Ecto neural progenitor cell (in vitro differentiated cells): ENCODE data around the gene ADH1B.
"Not testable (repeated sequence)": the region's sequence is repeated elsewhere in the genome, so short reads cannot be mapped to it uniquely, and the experiment has no call there.

Experiments used
- DNase-seq: peaks from one replicate; pipeline ENCODE4 v3.0.0-alpha.2; 2018; ENCODE audit warnings: low spot score

Gene ADH1B

DNA sequence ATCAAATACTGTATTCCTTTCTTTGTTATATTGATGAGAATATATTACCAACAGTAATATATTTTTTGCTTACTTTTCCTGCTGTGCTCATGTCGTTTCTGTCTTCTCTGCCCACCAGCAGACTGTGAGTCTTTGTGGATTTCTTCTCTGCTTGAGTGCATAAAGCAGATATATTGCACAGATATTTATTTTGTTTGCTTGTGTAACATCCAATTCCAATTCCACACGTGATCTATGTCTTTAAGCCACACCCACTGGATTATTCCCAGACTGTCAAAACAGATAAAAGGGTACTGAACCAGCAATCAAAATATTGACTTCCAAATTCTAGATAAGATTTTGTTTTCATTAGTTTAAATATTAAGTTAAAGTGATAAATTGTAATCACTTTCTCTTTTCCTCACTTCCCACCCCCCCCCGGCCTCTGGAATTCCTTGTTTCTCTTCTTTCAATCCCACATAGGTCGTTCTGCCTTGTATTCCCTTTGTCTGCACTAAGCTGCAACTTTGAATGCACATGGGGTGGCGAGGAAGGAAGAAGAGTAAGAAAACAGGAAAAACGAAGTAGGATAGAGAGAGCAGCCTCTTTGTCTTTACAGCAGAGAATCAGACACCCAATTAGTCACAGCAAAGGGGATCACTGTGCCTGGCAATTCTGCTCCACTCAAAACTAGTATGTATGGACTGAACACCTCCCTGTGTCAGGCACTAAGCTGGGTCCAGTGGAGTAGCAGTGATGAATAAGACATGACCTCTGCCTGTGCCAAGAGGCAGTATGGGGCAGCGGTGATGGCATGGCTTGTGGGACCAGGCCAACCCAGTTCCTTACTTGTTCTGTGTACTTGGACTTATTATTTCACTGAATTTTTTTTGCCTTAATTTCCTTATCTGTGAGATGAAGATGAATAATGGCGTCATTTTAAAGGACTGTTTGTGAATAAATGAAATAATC lies at the start of gene ADH1B:
ADH1B (minus strand) TSS at position 161 of the 951 bp plus-strand sequence; CDS start at position 91, 70 bp downstream.
- DNase-seq = no peak

DNA sequence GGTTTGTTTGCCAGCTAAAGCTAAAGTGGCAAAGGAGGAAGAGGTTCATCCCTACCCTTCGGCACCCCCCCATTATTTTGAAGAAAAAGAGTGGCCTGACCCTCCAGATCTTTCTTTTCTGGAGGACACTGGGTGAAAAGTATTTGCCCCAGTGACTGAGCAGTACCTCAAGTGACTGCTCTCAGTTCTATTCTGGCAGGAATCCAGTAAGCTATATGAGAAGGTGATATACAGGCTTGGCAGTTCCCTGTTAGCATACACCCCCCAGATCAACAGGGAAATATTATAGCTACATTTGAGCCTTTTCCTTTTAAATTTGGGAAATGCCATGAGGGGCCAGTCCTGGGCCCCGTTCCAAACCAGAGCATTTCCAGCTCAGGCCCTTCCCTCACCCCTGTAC lies 46.6 kb upstream of the ADH1B start:
- not testable (repeated sequence) for DNase-seq

DNA sequence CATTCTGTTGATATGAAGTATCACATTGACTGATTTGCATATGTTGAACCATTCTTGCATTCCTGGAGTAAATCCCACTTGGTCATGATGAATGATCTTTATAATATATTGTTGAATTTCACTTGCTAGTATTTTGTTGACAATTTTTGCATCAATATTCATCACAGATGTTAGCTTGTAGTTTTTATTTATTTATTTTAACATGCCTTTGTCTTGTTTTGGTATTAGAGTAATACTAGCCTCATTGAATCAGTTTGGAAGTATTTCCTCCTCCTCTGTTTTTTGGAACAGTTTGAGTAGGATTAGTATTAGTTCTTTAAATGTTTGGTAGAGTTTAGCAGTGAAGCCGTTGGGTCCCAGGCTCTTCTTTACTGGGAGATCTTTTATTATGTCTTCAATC lies 45.3 kb upstream of the ADH1B start:
- no peak for DNase-seq

DNA sequence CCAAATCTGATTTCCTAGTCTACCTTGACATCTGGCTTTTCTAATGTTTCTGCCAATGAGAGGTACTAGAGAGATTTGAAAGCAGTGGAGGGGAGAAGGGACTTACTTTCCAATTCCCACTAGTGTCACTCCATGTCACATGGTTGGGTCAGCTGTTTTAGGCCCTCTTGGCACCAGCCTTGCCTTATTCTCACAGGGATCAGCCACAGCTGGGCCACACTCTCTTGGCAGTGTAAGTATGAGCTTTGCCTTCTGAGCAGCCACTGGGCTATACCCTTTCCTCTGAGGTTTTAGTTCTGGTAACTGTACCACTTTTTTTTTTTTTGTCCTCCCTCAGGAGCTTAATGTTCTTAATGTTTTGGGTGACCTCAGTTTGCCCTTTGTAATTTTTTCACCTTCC lies 41.6 kb upstream of the ADH1B start:
- no peak for DNase-seq

DNA sequence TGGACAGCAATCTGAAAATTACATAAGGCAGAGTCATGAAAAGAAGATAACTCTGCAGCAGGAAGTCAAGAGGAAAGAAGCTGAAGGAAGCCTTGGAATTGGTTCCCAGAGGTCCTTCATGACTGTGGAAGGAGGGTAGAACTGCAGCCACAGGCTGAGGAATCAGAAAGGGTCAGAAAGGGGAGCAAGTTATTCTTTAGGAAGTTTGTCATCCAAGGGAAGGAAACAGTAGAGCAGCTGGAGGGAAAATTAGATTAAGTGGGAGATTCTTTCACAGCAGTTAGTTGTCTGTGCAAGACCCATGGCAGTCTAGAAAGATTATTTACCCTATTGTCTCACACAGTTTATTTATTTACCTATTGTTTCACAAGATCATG lies 40.7 kb upstream of the ADH1B start:
- no peak for DNase-seq

DNA sequence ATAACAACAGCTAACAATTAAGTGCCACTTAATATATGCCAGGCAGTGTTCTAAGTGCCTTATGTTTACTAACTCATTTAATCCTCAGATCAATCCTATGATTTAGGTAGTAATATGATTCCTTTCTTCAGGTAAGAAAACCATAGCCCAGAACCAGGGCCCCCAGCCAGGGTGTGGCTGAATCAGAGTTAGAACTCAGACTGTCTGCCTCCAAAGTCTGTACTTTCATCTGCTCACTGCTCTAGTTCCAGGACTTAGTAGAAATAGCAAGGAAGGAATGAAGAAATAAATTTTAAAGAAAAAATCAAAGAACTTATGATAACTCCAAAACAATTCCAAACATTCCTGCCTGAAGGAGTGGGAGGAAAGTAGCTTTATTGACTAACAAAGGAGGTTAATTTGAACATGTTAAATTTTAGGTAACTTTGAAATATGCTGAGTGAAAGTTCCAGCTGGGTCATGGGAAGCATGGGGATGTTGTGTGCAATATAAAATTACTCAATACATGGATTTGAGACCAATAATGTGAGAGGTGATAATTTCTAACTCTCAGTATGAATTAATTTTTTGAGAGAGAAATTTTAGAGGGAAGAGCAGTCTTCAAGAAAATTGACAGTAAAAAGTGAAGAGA lies 40.2 kb upstream of the ADH1B start:
- no peak for DNase-seq

DNA sequence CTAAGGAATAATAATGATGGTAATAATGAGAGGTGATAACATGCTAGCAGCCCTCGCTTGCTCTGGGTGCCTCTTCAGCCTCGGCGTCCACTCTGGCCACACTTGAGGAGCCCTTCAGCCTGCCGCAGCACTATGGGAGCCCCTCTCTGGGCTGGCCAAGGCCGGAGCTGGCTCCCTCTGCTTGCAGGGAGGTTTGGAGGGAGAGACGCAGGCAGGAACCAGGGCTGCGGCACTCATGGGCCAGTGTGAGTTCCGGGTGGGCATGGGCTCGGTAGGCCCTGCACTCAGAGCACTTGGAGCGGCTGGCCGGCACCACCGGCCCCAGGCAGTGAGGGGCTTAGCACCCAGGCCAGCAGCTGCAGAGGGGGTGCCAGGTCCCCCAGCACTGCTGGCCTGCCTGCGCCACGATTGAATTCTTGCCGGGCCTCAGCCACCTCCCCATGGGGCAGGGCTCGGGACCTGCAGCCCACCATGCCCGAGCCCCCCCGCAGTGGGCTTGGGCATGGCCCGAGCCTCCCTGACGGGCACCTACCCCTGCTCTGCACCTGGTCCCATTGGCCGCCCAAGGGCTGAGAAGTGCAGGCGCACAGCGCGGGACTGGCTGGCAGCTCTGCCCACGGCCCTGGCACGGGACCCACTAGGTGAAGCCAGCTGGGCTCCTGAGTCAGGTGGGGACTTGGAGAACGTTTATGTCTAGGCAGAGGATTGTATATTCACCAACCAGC lies 38.4 kb upstream of the ADH1B start:
- DNase-seq = no peak

DNA sequence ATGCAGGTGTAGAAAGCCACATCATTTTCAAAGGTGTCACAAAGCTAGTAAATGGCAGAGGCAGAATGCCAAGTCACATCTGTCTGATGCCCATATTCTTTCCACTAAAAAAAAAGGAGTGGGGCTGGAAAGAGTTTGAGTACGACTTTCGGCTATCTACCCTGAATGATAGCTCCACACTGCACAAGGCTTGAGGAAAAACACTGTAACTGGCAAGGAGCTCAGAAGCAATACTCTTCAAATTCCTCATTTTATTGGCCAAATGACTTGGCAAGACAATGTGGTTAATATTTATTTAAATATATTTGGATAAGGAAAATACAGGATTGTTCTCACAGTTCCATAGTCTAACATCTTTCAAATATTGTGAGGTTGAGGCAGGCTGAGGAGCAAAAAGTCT lies 36.7 kb upstream of the ADH1B start:
- no peak for DNase-seq

DNA sequence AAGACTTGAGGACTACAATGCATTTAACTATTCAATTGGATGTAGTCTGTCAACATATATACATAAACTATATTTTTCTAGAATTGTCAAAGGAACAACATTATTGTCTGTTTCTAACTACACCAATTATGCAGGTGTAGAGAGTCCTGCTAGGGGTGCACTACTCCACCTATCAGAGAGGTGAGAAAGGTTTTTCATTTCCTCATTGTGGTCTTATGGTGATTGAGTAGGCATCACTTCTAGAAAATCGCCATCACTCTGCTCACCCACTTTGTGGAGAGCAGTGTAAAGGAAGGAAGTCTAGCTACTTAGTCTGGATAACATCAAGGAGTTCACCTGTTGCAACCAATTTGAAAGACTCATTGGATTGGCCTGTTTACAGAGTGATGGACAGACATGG lies 35.8 kb upstream of the ADH1B start:
- DNase-seq = no peak

DNA sequence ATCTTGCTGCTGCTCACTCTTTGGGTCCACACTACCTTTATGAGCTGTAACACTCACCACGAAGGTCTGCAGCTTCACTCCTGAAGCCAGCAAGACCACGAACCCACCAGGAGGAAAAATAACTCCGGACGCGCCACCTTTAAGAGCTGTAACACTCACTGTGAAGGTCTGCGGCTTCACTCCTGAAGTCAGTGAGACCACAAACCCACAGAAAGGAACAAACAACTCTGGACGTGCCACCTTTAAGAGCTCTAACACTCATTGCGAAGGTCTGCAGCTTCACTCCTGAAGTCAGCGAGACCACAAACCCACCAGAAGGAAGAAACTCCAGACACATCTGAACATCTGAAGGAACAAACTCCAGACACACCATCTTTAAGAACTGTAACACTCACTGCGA lies 34.9 kb upstream of the ADH1B start:
- DNase-seq = not testable (repeated sequence)

DNA sequence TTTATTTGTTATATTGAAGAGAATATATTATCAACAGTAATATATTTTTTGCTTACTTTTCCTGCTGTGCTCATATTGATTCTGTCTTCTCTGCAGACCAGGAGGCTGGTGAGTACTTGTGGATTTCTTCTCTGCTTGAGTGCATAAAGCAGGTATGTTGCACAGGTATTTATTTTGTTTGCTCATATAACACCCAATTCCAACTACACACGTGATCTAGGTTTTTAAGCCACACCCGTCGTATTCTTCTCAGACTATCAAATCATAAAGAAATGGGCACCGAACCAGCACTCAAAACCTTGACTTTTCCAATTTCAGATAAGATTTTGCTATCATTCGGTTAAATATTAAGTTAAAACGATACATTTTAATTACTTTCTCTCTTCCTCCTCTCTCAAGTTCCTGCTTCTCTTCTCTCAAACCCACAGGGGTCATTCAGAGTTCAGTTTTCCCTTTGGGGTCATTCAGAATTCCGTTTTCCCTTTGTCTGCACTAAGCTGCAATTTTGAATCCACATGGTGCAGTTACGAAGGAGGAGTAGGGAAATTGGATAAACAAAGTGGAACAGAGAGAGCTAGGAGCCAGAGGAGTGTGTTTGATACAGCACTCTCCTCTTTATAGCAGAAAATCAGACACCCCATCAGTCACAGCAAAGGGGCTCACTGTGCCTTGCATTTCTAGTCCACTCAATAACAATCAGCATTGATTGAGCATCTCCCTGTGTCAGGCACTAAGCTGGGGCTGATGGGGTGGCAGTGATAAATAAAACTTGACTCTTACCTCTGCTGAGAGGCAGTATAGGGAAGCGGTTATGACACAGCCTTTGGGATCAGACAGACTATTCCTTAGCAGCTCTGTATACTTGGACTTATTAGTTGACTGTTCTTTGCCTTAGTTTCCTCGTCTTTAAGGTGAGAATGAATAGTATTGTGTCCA lies 31.7 kb upstream of the ADH1B start, which contains the start of gene ADH1C:
ADH1C (minus strand) TSS at position 145 of the 936 bp plus-strand sequence; CDS start at position 74, 71 bp downstream.
- DNase-seq = no peak

DNA sequence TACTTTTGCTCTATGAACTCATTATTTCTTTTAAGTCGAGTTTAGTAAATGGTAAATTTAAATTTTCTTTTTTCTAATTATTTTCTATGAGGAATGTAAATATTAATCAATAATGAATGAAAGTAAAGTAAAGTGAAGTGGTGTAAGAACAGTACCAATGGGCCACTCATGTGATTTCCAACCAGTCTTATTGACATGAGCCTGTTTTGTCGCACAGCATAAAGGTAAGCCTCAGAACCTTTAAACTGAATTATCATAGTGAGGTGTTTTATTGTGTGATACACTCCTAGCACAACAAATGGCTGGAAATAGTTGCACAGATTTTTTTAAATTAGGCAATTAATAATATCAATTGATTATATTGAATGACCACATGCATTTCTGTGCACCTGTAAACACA lies 30.3 kb upstream of the ADH1B start:
- DNase-seq = no peak

DNA sequence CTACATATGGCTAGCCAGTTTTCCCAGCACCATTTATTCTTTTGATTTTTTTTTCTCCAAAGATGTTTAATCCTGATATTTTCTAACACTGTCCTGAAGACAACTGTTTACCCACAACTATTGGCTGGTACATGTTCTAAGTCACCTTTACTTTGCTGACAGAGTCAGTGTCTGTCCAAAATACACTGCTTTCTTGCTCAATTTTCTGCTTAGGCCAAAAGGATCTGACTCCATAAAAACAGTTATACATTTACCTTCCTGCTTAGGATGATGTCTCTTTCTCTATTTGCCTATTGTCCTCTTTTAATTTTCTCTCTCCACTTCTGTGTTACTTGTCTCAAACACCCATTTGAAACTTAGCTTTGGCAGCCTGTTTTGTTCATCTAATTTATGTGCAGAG lies 28.1 kb upstream of the ADH1B start:
- no peak for DNase-seq

DNA sequence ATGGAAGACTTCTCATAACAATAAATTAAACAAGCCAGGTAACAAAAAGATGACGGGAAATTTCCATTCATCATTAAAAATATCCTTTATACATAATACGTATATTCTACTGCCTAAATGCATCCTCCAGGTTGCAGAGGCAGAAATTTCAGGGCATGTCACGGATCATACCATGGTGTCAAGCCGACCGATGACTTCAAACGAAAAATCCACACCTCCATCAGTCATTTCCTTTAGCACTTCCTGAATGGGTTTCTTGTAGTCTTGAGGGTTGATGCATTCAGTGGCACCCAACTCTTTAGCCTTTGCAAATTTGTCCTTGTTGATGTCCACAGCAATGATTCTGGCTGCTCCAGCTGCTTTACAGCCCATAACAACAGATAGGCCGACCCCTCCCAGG lies 21.4 kb upstream of the ADH1B start:
- DNase-seq = not testable (repeated sequence)

DNA sequence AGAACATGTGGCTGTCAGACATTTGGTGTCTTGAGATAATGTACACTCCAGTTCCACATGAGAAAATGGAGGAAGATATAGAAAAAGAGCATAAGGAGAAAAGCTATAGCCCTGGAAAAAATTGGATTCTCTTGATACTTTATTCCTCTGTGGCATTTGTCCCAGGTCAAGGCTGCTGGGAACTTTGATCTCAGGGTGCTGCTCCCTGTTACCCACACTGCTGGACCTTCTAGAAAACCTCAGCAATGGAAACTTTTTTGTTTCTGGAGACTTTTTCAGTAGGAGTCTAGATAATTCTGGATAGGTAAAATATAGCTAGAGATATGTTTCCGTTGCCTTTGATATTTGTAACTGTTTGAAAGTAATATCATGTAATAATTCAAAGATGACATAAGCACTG lies 20.2 kb upstream of the ADH1B start:
- no peak for DNase-seq

DNA sequence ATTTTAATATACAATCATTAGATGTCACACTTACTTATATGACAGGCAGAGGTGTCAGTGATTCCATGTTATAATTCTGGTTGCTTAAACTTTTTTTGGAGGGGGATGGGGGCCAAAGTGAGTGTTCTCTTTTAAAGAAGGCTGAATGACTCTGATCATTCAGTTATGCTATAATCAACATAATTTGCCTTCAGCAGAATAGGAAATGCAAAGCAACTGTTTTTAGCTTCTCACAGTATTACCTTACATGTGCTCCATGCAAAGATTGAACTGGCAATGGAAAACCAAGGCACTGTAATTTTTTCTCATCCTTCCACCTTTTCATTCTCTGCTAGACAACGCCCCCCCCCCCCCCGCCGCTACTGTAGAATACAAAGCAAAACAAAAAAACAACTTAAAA lies 18.0 kb upstream of the ADH1B start:
- no peak for DNase-seq

DNA sequence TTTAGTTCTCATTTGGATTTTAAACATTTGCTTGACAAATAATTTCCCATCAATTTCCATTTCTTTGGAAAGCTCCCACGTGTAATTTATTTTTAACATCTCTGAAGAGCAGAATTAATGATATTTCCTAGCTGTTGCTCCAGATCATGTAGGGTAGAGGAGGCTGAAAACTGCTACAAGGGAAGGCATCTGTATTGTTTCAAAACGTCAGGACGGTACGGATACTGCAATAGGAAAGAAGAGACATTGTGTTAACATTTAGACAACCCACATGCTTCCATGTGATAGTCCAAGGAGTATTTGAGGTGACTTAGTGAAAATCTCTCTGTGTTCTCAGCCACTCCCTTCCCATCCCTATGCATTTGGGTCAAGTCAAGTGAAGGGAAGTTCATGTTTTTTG lies 15.4 kb upstream of the ADH1B start:
- DNase-seq = no peak

DNA sequence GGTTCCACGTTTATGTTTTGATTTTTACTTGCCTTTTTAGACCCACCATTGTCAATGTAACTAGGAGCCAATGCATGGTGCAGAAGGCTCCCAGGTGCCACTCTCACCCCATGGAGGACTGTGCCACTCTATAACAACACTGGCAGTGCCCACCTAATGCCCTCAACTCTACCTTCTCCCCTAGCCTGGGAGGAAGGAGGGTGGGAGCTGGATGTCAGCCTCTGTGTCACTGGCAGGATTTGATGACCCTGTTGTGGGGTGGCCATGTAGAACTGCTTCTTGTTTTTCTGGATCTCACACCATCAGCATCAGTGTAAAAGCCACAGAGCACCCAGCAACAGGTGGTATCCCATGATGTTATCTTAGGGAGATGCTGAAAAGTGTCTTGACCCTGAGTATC lies 13.7 kb upstream of the ADH1B start:
- DNase-seq = no peak

DNA sequence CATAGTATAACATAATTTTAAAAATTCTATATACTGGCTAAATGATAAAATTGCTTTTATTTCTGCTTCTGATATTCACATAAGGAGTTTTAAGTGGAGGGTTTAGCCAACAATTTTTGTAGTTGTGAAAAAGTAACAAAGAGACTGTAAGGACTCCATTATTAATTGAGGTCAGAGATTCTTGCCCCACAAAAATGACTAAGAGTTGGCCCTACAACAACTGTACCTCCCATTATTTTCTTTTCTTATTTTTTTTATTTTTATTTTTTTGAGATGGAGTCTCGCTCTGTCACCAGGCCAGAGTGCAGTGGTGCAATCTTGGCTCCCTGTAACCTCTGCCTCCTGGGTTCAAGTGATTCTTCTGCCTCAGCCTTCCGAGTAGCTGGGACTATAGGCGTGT lies 9.4 kb upstream of the ADH1B start:
- no peak for DNase-seq

DNA sequence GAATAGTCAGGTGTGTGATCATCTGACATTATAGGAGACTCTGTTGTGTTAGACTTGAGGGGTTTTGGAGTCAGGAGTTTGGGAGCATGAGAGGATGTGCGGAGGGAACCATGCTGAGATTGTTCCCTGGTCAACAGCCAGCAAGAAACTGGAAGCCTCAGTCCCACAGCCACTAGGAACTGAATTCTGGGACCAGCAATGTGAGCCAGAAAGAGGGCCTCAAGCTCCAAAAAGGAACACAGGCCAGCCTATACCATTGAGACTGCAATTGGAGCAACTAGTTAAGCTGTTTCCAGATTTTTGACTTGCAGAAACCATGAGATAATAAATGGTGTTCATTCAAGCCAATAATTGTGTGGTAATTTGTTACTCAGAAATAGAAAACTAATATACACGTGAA lies 8.7 kb upstream of the ADH1B start:
- no peak for DNase-seq

DNA sequence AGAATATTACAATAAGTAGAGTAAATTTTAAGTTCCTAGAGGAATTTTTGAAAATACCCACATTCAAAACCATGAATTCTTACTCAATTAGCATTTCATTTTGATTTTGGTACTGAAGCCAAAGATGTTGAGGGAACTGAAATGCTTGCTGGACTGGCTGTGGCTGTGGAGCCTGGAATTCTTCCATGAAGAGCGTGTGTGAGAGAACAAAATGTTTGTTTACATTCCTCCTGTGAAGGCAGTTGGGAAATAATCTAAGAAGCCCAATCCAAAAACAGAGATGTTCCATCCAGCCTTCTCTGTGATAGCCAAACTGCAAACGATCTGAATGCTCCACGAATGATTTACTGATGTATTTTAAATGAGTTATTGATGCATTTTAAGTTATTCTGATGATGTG lies 3.8 kb upstream of the ADH1B start:
- DNase-seq = no peak

DNA sequence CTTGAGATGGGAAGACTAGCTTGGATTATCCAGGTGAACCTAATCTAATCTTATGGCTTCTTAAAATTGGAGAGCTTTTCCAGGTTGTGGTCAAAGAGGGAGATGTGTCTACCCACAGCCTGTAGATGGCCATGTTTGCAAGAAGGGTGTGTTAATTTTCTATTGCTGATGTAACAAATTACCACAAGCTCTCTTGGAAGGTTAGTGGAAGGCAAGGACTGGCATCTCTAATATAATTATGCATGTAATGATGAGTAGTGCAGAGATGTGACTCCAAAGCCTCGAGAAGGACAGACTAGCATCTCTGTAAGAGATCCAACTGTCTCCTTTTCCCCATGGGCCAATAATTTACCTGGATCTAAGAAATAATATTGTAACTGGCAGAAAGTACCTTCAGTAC lies 3.2 kb upstream of the ADH1B start:
- no peak for DNase-seq
